HCT116 (cell line): ENCODE measurements around the gene RAPGEFL1.

ENCODE experiments used
- CEBPB ChIP-seq: IDR thresholded peaks from 2 replicates; pipeline ENCODE4 v1.6.1; 2012; ENCODE audit warnings: low read depth
- EZH2phosphoT487 ChIP-seq: fragments of 200-600 bp; IDR thresholded peaks from 2 replicates; pipeline ENCODE4 v1.6.1; 2018; ENCODE audit warnings: antibody characterized with exemption, borderline replicate concordance
- JUND ChIP-seq: IDR thresholded peaks from 2 replicates; pipeline ENCODE4 v1.6.1; 2012
- POLR2A ChIP-seq: IDR thresholded peaks from 2 replicates; pipeline ENCODE4 v1.7.0; 2011; ENCODE audit warnings: borderline replicate concordance; ENCODE audit not compliant: insufficient read depth, insufficient read length; ENCODE audit errors: extremely low read depth
- POLR2AphosphoS5 ChIP-seq: IDR thresholded peaks from 2 replicates; pipeline ENCODE4 v1.6.1; 2011; ENCODE audit warnings: mild to moderate bottlenecking, low read depth, low read length, moderate library complexity
- SP1 ChIP-seq: IDR thresholded peaks from 2 replicates; pipeline ENCODE4 v1.6.1; 2012; ENCODE audit warnings: low read depth
- YY1 ChIP-seq: IDR thresholded peaks from 2 replicates; pipeline ENCODE4 v1.6.1; 2011; ENCODE audit warnings: low read length, low read depth, moderate library complexity, mild to moderate bottlenecking; ENCODE audit not compliant: insufficient replicate concordance; ENCODE audit errors: extremely low read depth
- TF ChIP-seq, protein P1 (sequence below), 3 experiments: fragments of 200-600 bp in 1 of 3; sonication (generic) in 1 of 3; IDR thresholded peaks in 2 of 3; conservative IDR thresholded peaks in 1 of 3; 2 replicates each; pipeline ENCODE4 v1.5.1; 2012 to 2017; ENCODE audit warnings: low read depth in 2 of 3, low read length in 2 of 3, antibody characterized with exemption in 1 of 3, borderline replicate concordance in 1 of 3, control low read depth in 1 of 3, mild to moderate bottlenecking in 1 of 3, mixed read lengths in 1 of 3, mixed run types in 1 of 3, moderate library complexity in 1 of 3; ENCODE audit not compliant: insufficient read depth in 1 of 3

GRCh38 chr17:40176754-40177110 lies 538 bp upstream of the RAPGEFL1 start:
- no peak for TF ChIP-seq POLR2A
- no peak for TF ChIP-seq POLR2AphosphoS5
- no peak for TF ChIP-seq SP1
- TF ChIP-seq, protein P1, sequence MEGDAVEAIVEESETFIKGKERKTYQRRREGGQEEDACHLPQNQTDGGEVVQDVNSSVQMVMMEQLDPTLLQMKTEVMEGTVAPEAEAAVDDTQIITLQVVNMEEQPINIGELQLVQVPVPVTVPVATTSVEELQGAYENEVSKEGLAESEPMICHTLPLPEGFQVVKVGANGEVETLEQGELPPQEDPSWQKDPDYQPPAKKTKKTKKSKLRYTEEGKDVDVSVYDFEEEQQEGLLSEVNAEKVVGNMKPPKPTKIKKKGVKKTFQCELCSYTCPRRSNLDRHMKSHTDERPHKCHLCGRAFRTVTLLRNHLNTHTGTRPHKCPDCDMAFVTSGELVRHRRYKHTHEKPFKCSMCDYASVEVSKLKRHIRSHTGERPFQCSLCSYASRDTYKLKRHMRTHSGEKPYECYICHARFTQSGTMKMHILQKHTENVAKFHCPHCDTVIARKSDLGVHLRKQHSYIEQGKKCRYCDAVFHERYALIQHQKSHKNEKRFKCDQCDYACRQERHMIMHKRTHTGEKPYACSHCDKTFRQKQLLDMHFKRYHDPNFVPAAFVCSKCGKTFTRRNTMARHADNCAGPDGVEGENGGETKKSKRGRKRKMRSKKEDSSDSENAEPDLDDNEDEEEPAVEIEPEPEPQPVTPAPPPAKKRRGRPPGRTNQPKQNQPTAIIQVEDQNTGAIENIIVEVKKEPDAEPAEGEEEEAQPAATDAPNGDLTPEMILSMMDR (IDR thresholded peaks at IDR 0.05 in 2 of 3, conservative IDR thresholded peaks at IDR 0.05 in 1 of 3; ENCODE audit: borderline replicate concordance in 1 of 3, insufficient read depth in 1 of 3, low read depth in 2 of 3, low read length in 2 of 3), result no peak
- TF ChIP-seq JUND, result no peak
- TF ChIP-seq YY1, result no peak
- no peak for TF ChIP-seq EZH2phosphoT487
- no peak for TF ChIP-seq CEBPB
